OCI-LY3 (cell line): ENCODE measurements around the gene DISP2.

Experiments
- H2AFZ ChIP-seq: fragments of 200-600, 300-600 bp; shearing (Covaris generic); 2 replicates; pipeline ENCODE4 v1.6.0; 2014; ENCODE audit warnings: antibody characterized with exemption, low read depth, low read length
- H3K27ac ChIP-seq: fragments of 200-600, 300-600 bp; sonication (generic); 2 replicates; pipeline ENCODE4 v1.5.1; 2014; ENCODE audit warnings: mild to moderate bottlenecking, low read length, moderate library complexity, mixed read lengths
- H3K27me3 ChIP-seq: fragments of 200-600, 300-600 bp; sonication (generic); 2 replicates; pipeline ENCODE4 v1.6.1; 2014; ENCODE audit warnings: low read depth, low read length, mixed read lengths
- H3K36me3 ChIP-seq: fragments of 200-600, 300-600 bp; sonication (generic); replicated peaks from 2 replicates; pipeline ENCODE3; 2014; ENCODE audit warnings: low read depth, low read length, mixed read lengths
- H3K4me1 ChIP-seq: fragments of 300-600, 200-600 bp; sonication (generic); 2 replicates; pipeline ENCODE4 v1.6.1; 2014; ENCODE audit warnings: low read length, mixed read lengths
- H3K4me2 ChIP-seq: fragments of 200-600, 300-600 bp; sonication (generic); 2 replicates; pipeline ENCODE4 v1.6.1; 2014; ENCODE audit warnings: low read length, mixed read lengths
- H3K4me3 ChIP-seq: fragments of 300-600, 200-600 bp; sonication (generic); 2 replicates; pipeline ENCODE4 v1.5.1; 2014; ENCODE audit warnings: antibody characterized with exemption, mild to moderate bottlenecking, low read length, moderate library complexity
- H3K79me2 ChIP-seq: fragments of 300-600, 200-600 bp; shearing (Covaris generic); 2 replicates; pipeline ENCODE4 v1.6.1; 2014; ENCODE audit warnings: mild to moderate bottlenecking, low read length, mixed read lengths
- H3K9ac ChIP-seq: fragments of 300-600, 200-600 bp; shearing (Covaris generic); 2 replicates; pipeline ENCODE4 v1.6.0; 2014; ENCODE audit warnings: mild to moderate bottlenecking, low read length, moderate library complexity
- H3K9me3 ChIP-seq: fragments of 200-600, 300-600 bp; shearing (Covaris generic); 2 replicates; pipeline ENCODE4 v1.6.1; 2014; ENCODE audit warnings: low read length, mixed read lengths; ENCODE audit not compliant: insufficient read depth
- H4K20me1 ChIP-seq: fragments of 200-600, 300-600 bp; sonication (generic); 2 replicates; pipeline ENCODE4 v1.6.1; 2016; ENCODE audit warnings: low read length, mixed read lengths; ENCODE audit not compliant: insufficient read depth
- CTCF ChIP-seq: fragments of 200-600, 300-600 bp; sonication (generic); IDR thresholded peaks from 2 replicates; pipeline ENCODE4 v1.5.1; 2014; ENCODE audit warnings: antibody characterized with exemption, low read length, low read depth
- EZH2phosphoT487 ChIP-seq: fragments of 200-600 bp; shearing (Covaris generic); IDR thresholded peaks from 2 replicates; pipeline ENCODE4 v1.6.1; 2018; ENCODE audit warnings: antibody characterized with exemption, mixed run types, low read depth

Gene DISP2

GRCh38 chr15:40357723-40358470 lies at the start of gene DISP2:
Gene DISP2 (plus strand): TSS chr15:40358219. CDS start chr15:40358322, 103 bp downstream.
- Histone ChIP-seq H2AFZ (peak within 1 kb of the TSS; percentile 83), H3K9me3 (no peaks in the 10 kb centered on the region), H3K27me3 (no peaks in the 10 kb centered on the region), H3K79me2 (no peaks in the 10 kb centered on the region), H3K4me1 (peaks cover 22% of the 10 kb centered on the region; the same call in 1 of the 2 replicates), H3K27ac (no peak within 1 kb of the TSS), H3K4me2 (peak within 1 kb of the TSS; percentile 95), H3K4me3 (peak within 1 kb of the TSS; percentile 83), H4K20me1 (0 out of 2 replicates have a peak, but pooled peaks cover 9% of the 10 kb centered on the region), H3K36me3 (no peaks in the 10 kb centered on the region), H3K9ac (peak within 1 kb of the TSS; percentile 32; the same call in 1 of the 2 replicates)
- TF ChIP-seq CTCF (no peak), EZH2phosphoT487 (no peak)

GRCh38 chr15:40309344-40309862 lies 48.6 kb upstream of the DISP2 start:
- Histone ChIP-seq H3K4me2 (peak overlapping the region; percentile 99), H2AFZ (no peak overlapping the region), H3K36me3 (no peaks in the 10 kb centered on the region), H3K9me3 (no peaks in the 10 kb centered on the region), H3K9ac (peak overlapping the region; percentile 91; the same call in 1 of the 2 replicates), H4K20me1 (no peaks in the 10 kb centered on the region), H3K4me1 (peaks cover 48% of the 10 kb centered on the region), H3K27ac (no peak overlapping the region), H3K27me3 (peaks cover 22% of the 10 kb centered on the region), H3K4me3 (peak overlapping the region; percentile 88), H3K79me2 (no peaks in the 10 kb centered on the region)
- TF ChIP-seq EZH2phosphoT487: no peak
- TF ChIP-seq CTCF: no peak

GRCh38 chr15:40310001-40310959 lies 47.7 kb upstream of the DISP2 start:
- no peaks in the 10 kb centered on the region for H3K36me3 ChIP-seq
- TF ChIP-seq CTCF (peak; percentile 86), EZH2phosphoT487 (no peak)
- H3K27ac ChIP-seq: no peak overlapping the region
- no peak overlapping the region for H2AFZ ChIP-seq
- H4K20me1 ChIP-seq: no peaks in the 10 kb centered on the region
- no peak overlapping the region for H3K4me2 ChIP-seq
- H3K79me2 ChIP-seq: no peaks in the 10 kb centered on the region
- H3K27me3 ChIP-seq: peaks cover 28% of the 10 kb centered on the region
- H3K4me3 ChIP-seq: no peak overlapping the region
- no peak overlapping the region for H3K9ac ChIP-seq
- no peaks in the 10 kb centered on the region for H3K9me3 ChIP-seq
- peaks cover 48% of the 10 kb centered on the region for H3K4me1 ChIP-seq
